HG03139 (cell line): ENCODE data around the gene PAFAH1B2.
"Not testable (repeated sequence)": the region's sequence is repeated elsewhere in the genome, so short reads cannot be mapped to it uniquely, and the experiment has no call there.

Experiments
- ATAC-seq: cut with Tn5 transposase; IDR thresholded peaks from one replicate; pipeline ENCODE4 v1.9.1; 2021; ENCODE audit not compliant: unreplicated experiment

The PAFAH1B2 gene

GRCh38 chr11:117143871-117144476, at the start of gene PAFAH1B2:
Gene PAFAH1B2, plus strand, starts transcription at chr11:117144287. Its CDS starts 8,161 bp downstream, at chr11:117152448.
- peak; percentile 91 for ATAC-seq

GRCh38 chr11:117094776-117095175, 49.3 kb upstream of the PAFAH1B2 start:
- ATAC-seq, result no peak

- no peak for ATAC-seq
These were observed 48.6 kb upstream of the PAFAH1B2 start for GRCh38 chr11:117095284-117096161.

- peak; percentile 37 for ATAC-seq
These were observed 47.7 kb upstream of the PAFAH1B2 start for GRCh38 chr11:117096201-117096991.

- no peak for ATAC-seq
These were observed 47.1 kb upstream of the PAFAH1B2 start for GRCh38 chr11:117097014-117097388.

GRCh38 chr11:117097389-117098268, 46.5 kb upstream of the PAFAH1B2 start:
- ATAC-seq, result peak; percentile 14

- peak; percentile 78 for ATAC-seq
These were observed 45.5 kb upstream of the PAFAH1B2 start, which contains the start of gene SIK3 for GRCh38 chr11:117098269-117099232. Gene SIK3, minus strand, starts transcription at chr11:117098428. Its CDS starts 13 bp downstream, at chr11:117098415.

- no peak for ATAC-seq
These were observed 44.4 kb upstream of the PAFAH1B2 start for GRCh38 chr11:117099696-117100095.

GRCh38 chr11:117100556-117100955, 43.5 kb upstream of the PAFAH1B2 start:
- ATAC-seq, result no peak

- no peak for ATAC-seq
These were observed 36.1 kb upstream of the PAFAH1B2 start for GRCh38 chr11:117107701-117108590.

GRCh38 chr11:117110294-117110950, 33.7 kb upstream of the PAFAH1B2 start:
- ATAC-seq, result no peak

- ATAC-seq, result not testable (repeated sequence)
These were observed 31.6 kb upstream of the PAFAH1B2 start for GRCh38 chr11:117112497-117112896.

- ATAC-seq, result not testable (repeated sequence)
These were observed 31.1 kb upstream of the PAFAH1B2 start for GRCh38 chr11:117112939-117113338.

GRCh38 chr11:117117681-117118080, 26.4 kb upstream of the PAFAH1B2 start:
- no peak for ATAC-seq

- ATAC-seq, result no peak
These were observed 22.9 kb upstream of the PAFAH1B2 start for GRCh38 chr11:117121176-117121575.

GRCh38 chr11:117122556-117122955, 21.5 kb upstream of the PAFAH1B2 start:
- no peak for ATAC-seq

GRCh38 chr11:117126223-117126965, 17.7 kb upstream of the PAFAH1B2 start:
- no peak for ATAC-seq
